Measurements from ENCODE around the gene SLC22A13. TPM values are rescaled to one million over a fixed set of nuclear protein-coding genes. Genes with fewer than 3 reads are reported as not detected.
"Not testable (repeated sequence)": the region's sequence is repeated elsewhere in the genome, so short reads cannot be mapped to it uniquely, and the experiment has no call there.

Gene SLC22A13
- under 1 TPM; 0.32 to 0.48 TPM for total RNA-seq
- long read RNA-seq, donor 1: 0 reads
- long read RNA-seq, donor 2: 0 reads

DNA sequence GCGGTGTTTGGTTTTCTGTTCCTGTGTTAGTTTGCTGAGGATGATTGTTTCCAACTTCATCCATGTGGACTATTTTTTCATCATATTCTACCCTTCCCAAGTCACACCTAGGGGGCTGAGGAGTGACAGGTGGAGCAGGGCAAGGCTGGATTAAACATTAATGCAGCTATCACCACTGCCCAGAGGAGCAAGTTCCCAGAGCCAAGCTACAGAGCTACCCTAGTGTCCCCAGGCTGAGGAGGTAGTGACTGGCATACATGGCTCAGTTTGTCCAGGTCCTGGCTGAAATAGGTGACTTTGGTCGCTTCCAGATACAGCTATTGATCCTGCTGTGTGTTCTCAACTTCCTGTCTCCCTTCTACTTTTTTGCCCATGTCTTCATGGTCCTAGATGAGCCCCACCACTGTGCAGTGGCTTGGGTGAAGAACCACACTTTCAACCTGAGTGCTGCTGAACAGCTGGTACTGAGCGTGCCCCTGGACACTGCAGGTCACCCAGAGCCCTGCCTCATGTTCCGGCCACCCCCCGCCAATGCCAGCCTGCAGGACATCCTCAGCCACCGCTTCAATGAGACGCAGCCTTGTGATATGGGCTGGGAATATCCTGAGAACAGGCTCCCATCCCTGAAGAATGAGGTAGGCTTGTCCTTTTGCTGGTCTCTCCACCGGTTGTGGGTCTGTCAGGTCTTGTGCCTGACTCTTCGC, at the start of gene SLC22A13:
Gene SLC22A13 (plus strand): TSS at position 209 of the 704 bp plus-strand sequence. CDS start 49 bp downstream, at position 258.
- DNase-seq (ENCODE audit: low spot score): no peak
- intact Hi-C loops (cut with DNase I): no loop called here

GRCh38 chr3:38219609-38220197, 45.9 kb upstream of the SLC22A13 start:
- intact Hi-C loops (cut with DNase I): no loop called here
- DNase-seq (ENCODE audit: low spot score): no peak

DNA sequence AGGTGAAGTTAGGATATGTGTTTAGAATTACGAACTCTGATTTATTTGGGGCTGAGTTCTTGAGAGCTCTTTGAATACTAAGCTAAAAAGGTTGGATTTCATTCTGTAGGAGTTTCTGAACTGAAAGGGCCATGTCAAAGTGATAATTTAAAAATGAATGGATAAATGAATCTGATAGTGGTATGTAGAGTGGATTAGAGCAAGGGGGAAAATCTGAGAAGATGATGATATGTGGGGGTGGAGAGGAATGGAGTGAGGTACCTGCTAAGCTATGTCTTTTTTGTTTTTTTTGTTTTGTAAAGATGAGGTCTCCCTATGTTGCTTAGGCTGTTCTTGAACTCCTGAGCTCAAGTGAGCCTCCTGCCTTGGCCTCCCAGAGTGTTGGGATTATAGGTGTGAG, 44.6 kb upstream of the SLC22A13 start:
- intact Hi-C loops (cut with DNase I): no loop called here
- DNase-seq (ENCODE audit: low spot score): no peak

- intact Hi-C loops (cut with DNase I): no loop called here
- DNase-seq (ENCODE audit: low spot score): no peak
Observed at GRCh38 chr3:38222032-38222634, 43.5 kb upstream of the SLC22A13 start.

DNA sequence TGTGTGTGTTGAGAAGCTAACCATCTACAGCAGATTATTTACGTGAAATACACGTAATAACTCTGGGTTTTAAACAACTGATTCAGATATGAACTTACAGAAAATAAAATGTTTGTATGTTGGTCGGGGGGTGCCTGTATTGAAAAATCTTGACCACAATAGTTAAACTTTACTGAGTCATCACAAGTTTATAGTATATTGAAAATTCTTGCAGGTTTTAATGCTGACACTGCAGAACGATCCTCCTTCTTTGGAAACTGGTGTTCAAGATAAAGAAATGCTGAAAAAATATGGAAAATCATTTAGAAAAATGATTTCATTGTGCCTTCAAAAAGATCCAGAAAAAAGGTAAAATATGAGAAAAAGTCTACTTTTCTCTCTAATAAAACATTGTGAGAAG, 41.3 kb upstream of the SLC22A13 start:
- intact Hi-C loops (cut with DNase I): no loop called here
- DNase-seq (ENCODE audit: low spot score): no peak

- intact Hi-C loops (cut with DNase I): no loop called here
- no peak for DNase-seq (ENCODE audit: low spot score)
Observed at GRCh38 chr3:38226273-38226672, 39.3 kb upstream of the SLC22A13 start.

DNA sequence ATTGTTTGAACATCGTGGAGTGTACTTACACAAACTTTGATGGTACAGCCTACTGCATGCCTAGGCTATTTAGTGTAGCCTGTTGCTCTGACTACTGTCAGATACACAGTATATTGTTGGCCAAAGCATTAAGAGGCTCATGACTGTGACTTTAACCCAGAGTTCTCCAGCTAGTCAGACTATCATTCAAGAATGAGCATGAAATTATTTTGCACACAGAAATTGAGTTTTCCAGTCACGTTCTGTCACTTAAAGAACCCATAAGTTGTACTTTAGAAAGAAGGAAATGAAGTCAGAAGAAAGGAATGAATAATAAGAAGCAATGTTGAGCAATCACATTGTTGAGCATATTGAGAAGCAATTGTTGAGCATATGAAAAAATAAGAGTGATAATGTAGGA, 37.6 kb upstream of the SLC22A13 start:
- no peak for DNase-seq (ENCODE audit: low spot score)
- intact Hi-C loops (cut with DNase I): no loop called here

DNA sequence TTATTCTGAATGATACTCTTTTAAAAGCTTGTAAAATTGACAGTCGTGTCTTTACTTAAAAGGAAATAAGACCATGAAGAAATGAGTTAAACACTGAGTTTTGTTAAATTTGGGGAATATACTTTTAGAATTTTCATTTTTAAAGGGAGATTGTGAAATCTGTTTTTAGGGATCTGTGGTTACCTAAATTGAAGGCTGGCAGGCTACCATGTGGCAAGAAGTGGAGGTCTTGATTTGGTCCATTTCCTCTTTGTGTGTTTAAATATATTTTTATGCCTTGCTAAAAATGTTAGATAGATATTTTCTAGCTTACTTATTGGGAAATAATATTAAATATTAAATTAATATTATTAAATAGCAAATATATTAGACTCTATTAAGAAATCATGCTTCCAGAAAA, 36.6 kb upstream of the SLC22A13 start:
- DNase-seq (ENCODE audit: low spot score): no peak
- intact Hi-C loops (cut with DNase I): no loop called here

GRCh38 chr3:38232701-38233100, 32.9 kb upstream of the SLC22A13 start:
- intact Hi-C loops (cut with DNase I): no loop called here
- DNase-seq (ENCODE audit: low spot score): no peak

DNA sequence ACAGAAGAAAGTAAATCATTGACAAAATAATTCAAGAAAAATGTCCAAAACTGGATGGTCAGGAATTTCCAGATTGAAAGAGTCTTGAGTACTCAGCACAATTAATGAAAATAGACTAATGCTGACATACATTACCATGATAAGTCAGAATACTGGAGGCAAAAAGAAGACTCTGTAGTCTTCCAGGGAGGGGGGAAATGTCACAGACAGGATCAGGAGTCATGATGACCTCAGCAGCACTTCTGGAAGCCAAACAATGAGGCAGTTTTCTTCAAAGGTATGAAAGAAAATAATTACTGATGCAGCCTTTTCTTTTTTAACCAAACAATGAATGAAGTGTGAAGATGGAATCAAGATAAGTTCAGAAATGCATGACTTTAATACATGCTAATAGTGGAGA, 30.1 kb upstream of the SLC22A13 start:
- no peak for DNase-seq (ENCODE audit: low spot score)
- intact Hi-C loops (cut with DNase I): no loop called here

GRCh38 chr3:38238416-38239008, 27.1 kb upstream of the SLC22A13 start:
- intact Hi-C loops (cut with DNase I): no loop called here
- DNase-seq (ENCODE audit: low spot score): no peak

DNA sequence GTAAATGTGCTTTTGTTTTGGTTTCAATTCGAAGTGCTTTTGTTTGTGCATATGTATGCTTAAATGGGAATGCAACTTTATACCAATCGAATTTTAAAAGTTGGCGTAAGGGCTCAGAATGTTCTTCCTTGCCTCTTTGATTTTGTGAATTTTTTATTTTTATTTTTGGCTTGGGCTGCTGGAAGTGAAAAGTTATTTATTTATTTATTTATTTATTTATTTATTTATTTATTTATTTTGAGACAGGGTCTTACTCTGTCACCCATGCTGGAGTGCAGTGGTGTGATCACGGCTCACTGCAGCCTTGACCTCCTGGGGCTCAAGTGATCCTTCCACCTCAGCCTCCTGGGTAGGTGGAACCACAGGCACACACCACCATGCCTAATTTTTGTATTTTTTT, 22.8 kb upstream of the SLC22A13 start:
- intact Hi-C loops (cut with DNase I): loop anchor here in 1 of 2 donors (10.0 kb wide), 1 partner anchor 108 kb away; the partner anchor contains the start of genes ACAA1 and MYD88
- DNase-seq (ENCODE audit: low spot score): not testable (repeated sequence)

- intact Hi-C loops (cut with DNase I): loop anchor here in 1 of 2 donors (10.0 kb wide), 1 partner anchor 111 kb away; the partner anchor contains the start of genes ACAA1 and MYD88
- no peak for DNase-seq (ENCODE audit: low spot score)
Observed at GRCh38 chr3:38245930-38246329, 19.7 kb upstream of the SLC22A13 start.

GRCh38 chr3:38247366-38248035, 18.1 kb upstream of the SLC22A13 start:
- DNase-seq (ENCODE audit: low spot score): no peak
- intact Hi-C loops (cut with DNase I): loop anchor here in 1 of 2 donors (10.0 kb wide), 1 partner anchor 113 kb away; the partner anchor contains the start of genes ACAA1 and MYD88

GRCh38 chr3:38250198-38250597, 15.4 kb upstream of the SLC22A13 start:
- intact Hi-C loops (cut with DNase I): no loop called here
- no peak for DNase-seq (ENCODE audit: low spot score)

DNA sequence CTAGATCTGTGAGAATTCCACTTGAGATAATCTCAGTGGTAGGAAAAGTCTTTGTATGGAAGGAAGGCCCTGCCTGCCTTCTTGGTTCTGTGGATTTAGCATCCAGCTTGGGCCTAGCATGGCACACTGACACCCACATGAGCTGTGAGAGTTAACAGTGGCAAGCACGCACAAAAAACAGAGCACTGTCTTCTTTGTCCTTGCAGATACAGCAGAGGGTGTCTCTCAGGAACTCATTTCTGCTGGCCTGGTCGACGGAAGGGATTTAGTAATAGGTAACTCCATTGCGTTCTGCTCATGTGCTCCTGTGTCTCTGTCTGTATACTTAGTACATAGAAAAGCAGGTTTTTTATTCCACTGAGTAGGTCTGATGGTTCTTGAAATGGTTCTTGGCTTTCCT, 14.4 kb upstream of the SLC22A13 start:
- DNase-seq (ENCODE audit: low spot score): no peak
- intact Hi-C loops (cut with DNase I): no loop called here

GRCh38 chr3:38253704-38254103, 11.9 kb upstream of the SLC22A13 start:
- intact Hi-C loops (cut with DNase I): no loop called here
- DNase-seq (ENCODE audit: low spot score): no peak

DNA sequence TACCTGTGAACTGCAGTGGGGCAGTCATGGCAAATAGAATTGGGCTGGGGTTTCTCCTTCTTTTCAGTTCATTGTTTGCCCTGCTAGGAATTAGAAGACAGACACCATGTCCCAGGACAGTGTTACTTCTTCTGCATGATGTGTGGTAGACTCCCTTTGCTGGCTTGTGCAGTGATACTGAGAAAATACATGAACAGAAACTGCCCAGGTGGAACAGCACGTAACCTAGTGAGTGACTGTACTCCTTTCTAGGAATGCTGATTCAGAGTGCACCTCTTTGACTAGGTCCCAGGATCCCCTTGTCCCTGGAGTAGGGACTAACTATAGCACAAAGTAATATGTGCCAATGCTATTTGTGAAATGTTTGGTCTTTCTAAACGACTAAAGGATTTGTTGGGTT, 10.7 kb upstream of the SLC22A13 start:
- intact Hi-C loops (cut with DNase I): no loop called here
- DNase-seq (ENCODE audit: low spot score): no peak

- no peak for DNase-seq (ENCODE audit: low spot score)
- intact Hi-C loops (cut with DNase I): no loop called here
Observed at GRCh38 chr3:38255627-38256026, 10.0 kb upstream of the SLC22A13 start.

DNA sequence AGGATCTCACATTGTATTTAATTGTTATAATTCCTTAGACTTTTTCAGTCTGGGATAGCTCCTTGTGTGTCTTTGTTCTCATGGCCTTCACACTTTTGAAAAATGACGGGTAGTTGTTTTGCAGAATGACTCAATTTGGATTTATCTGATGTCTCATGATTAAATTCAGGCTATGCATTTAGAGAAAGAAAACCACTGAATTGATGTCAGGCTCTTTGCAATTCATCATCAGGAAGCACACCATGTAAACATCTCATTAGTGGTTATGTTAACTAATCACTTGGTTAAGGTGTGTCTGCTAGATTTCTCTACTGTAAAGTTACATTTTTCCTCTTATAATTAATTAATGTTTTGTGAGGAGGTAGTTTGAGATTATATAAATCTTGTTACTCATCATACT, 8.0 kb upstream of the SLC22A13 start:
- DNase-seq (ENCODE audit: low spot score): no peak
- intact Hi-C loops (cut with DNase I): no loop called here
